Measurements from ENCODE around the gene MAD2L2.
A peak's percentile ranks its signal among the peaks of the same experiment; 100 is the strongest.

The MAD2L2 gene

DNA sequence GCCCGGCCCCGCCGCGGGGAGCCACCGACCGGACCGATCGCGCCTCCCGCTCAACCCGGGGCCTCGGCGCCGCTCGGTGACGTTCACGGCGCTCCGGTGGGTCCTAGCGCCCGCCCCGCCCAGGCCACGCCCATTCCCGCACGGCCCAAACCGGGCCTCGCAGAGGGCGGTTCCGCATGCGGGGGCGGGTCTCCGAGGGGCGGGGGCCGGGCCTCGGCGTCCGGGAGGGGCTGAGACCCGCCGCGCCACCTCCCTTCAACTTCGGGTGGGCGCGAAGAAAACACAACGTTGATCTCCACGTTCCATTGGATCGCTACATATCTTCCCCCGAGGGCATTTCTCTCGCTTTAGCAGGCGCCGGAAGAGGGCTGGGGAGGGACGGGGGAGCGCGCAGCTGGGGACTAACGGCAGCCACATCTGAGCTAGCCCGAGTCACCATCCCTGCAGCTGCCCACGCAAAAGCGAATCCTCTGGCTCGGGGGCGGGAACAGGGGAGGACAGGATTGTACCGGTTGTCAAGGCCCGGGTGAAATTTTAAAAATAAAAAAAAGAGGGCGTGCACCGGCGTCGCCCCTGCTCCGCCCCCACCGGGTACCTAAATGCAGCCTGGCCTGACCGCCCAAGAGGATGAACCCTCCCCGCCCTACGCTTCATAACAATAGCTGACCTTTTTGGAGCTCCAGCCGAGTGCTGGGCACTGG, at the start of gene MAD2L2:
Gene MAD2L2 (minus strand): TSS at position 78 of the 701 bp plus-strand sequence. CDS start 547 bp downstream, outside the sequence.
- DNase-seq (ENCODE audit: low spot score), result peak; percentile 83

DNA sequence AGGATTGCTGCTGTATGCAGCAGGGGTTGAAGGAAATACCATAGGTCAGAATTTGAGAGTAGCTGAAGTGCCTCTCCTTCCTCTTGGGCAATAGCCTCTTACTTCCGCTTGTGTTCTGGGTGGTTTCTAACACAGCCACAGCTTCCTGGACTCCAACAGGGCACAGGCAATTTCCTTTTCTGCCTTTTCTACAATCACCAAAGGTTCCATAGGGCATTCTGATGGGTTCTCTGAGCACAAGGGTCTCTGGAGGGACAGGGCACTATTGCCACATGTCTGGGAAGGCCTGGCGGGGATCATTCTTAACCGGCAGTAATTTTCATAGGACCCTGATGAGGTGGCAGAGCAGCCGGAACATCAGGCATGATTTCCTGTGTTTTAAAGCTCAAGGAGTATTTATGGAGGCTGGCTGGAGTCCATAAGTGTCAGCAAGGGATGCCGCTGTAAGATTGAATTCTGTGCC, 49.5 kb upstream of the MAD2L2 start:
- DNase-seq (ENCODE audit: low spot score), result peak; percentile 67

- DNase-seq (ENCODE audit: low spot score), result no peak
These were observed 48.8 kb upstream of the MAD2L2 start for GRCh38 chr1:11729498-11730428.

DNA sequence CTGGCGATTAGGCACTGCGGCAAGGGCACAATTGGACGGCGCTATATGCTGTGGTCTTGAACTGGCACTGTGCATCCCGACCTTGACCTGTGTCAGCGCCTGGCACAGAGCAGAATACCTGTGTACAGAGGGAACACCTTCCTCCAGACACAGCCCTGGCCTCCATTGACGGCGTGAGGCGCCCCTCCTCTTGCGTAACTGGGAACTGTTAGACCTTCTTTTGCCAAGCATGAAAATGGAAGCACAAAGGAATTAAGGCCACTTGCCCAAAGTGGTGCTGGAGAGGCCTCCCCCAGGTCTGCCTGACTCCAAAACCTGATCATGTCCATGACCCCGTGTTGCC, 48.2 kb upstream of the MAD2L2 start:
- no peak for DNase-seq (ENCODE audit: low spot score)

- DNase-seq (ENCODE audit: low spot score), result no peak
These were observed 47.3 kb upstream of the MAD2L2 start for GRCh38 chr1:11728126-11728806.

GRCh38 chr1:11727119-11727518, 46.2 kb upstream of the MAD2L2 start:
- no peak for DNase-seq (ENCODE audit: low spot score)

DNA sequence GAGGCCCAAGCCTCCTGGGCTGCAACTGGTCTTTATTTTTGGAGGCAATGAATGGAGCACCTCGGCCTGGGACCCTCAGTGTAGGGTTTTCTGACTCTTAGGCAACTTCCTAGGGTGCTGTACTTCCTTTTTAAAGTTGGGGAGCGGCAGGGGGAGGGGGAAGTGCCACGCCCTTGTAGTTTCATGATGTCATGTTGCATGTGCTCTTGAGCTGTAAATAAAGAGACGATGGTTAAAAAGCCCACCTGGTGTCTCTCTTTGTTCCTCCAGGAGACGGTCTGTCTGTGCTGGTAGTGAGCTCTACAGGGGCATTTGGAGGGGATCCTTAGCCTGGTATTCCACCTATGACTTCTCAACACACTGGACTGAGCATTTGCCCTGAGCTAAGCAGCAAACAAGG, 44.7 kb upstream of the MAD2L2 start:
- no peak for DNase-seq (ENCODE audit: low spot score)

DNA sequence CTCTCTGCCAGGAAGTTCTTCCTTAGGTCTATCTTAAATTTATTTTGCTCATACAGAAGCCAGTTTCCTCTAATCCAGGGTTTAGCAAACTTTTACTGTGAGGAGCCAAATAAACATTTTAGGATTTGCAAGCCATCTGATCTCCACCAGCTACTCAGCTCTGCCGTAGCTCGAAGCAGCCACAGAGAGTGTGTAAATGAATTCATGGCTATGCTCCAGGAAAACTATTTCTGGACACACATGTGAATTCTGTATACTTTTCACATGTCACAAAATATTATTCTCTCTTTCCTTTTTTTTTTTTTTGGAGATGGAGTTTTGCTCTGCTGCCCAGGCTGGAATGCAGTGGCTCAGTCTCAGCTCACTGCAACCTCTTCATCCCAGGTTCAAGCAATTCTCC, 41.6 kb upstream of the MAD2L2 start:
- no peak for DNase-seq (ENCODE audit: low spot score)

GRCh38 chr1:11721311-11721710, 40.4 kb upstream of the MAD2L2 start:
- DNase-seq (ENCODE audit: low spot score), result no peak

- no peak for DNase-seq (ENCODE audit: low spot score)
These were observed 39.6 kb upstream of the MAD2L2 start for GRCh38 chr1:11720525-11720924.

DNA sequence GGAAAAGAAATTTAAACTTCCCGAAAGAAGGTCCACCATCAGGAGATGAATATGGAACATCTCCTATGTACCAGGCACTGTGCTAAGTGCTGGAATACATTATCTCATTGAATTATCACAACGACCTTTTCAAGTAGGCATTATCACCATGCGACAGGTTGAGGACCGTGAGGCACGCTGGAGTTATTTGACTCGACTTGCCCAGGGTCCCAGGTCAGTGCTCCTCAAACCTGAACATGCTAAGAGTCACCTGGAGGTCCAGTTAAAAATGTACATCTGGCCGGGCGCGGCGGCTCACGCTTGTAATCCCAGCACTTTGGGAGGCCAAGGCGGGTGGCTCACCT, 39.1 kb upstream of the MAD2L2 start:
- no peak for DNase-seq (ENCODE audit: low spot score)

GRCh38 chr1:11719313-11720032, 38.5 kb upstream of the MAD2L2 start:
- DNase-seq (ENCODE audit: low spot score), result peak; percentile 86

DNA sequence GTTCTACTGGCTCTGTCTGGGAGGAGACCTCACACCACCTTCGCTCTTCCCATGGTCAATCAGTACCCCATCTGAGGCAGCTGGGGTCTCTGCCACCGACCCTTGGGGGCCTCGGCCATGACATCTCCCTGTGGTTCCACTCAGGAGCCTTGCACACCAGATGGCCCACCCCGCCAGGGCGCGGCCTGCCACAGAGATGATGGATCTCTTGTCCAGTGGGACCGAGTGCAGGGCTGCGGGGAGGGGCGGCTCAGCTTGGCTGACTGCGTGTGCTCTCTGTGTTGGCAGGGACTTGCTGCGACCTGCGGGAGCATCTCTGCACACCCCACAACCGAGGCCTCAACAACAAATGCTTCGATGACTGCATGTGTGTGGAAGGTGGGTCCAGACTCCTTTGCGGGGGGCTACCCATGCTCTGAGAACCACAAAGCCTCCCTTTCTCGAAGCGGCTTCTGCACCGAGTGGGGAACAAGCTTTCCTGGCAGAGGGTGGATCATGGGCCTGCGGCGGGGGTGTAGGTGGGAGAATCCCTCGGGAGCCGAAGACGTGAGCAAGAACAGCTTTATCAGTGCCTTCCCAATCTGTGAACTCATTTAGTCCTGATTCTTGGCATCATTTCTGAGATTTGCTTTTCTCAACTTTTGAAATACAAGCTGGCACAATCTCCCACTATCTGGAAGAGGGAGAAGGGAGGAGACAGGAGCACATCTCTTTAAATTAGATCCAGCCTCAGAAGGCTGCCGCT, 34.1 kb upstream of the MAD2L2 start:
- DNase-seq (ENCODE audit: low spot score), result no peak

DNA sequence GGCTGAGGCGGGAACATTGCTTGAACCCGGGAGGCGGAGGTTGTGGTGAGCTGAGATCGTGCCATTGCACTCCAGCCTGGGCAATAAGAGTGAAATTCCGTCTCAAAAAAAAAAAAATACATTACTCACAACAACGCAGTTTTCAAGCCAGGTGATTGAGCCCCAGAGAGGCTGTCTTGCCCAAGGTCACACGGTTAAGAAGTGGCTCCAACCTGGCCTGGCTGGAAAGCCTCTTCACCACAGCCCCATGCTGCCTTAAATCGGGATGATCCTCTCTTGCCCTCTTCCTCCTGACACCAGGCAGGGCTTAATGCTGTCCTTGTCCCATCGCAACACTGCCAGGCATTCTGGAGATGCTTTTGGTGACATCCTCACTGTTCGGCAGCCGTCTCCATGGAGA, 32.1 kb upstream of the MAD2L2 start:
- no peak for DNase-seq (ENCODE audit: low spot score)

DNA sequence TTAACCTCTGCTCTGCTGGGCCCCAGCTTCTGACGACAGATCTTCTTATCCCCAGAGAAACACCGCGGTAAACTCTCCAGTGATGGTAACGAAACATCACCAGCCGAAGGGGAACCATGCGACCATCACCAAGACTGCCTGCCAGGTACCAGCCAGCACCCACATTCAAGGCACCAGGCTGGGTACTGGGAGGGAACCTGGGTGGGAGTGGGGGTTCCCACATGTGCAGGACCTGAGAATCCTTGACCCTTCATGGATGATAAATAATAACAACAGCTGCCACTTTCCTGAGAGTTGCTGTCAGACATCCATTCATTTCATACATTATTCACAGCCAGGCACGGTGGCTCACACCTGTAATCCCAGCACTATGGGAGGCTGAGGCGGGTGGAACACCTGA, 31.3 kb upstream of the MAD2L2 start:
- DNase-seq (ENCODE audit: low spot score), result no peak

DNA sequence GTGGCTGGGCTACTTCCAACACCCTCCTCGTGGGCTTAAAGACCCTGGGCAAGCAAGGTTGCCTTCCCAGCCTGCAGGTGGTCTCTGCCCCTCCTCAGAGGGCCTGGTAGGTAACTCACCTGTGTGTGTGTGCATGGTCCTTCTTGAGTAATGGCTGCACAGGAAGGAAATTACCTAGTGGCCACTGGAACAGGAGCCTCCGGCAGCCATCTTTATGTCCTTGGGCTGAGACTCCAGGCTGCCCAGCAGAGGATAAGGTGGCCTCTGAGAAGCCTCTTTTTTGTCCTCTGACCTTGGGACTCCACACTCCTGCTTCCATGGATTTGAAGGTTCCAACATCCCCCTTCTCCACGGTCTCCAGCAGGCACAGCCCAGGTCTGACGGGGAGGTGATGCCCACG, 30.5 kb upstream of the MAD2L2 start:
- no peak for DNase-seq (ENCODE audit: low spot score)

DNA sequence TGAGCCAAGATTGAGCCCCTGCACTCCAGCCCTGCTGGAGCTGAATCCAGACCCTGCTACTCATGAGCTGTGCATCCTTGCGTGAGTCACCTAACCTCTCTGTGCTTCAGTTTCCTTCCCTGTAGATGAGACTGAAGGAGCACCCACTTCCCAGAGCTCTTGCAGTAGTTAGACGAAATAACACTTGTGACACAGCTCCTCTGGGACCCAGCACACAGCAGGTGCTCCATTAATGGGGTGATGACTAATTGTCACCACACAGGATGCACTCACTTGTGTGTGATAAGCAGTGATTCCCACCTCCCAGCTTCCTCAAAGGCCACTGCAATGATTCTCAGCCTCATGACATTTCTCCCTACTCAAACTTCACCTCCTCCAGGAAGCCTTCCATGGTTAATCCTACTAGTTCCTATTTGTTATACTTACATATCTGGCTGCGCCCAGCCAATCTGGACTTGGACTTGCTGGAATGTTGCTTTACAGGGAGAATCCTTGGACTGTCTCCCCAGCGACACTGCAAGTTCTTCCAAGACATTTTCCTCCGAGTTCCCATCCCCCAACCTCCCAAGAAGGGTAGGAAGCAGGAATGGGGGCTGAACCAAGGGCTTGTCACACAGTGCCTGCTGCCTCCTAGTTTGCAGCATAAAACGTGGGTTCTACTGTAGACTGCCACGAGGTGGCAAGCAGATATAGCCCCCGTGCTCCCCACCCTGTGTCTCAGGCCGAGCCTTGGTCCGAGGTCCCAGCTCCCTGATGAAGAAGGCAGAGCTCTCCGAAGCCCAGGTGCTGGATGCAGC, 27.8 kb upstream of the MAD2L2 start:
- DNase-seq (ENCODE audit: low spot score), result no peak

GRCh38 chr1:11707621-11708276, 26.8 kb upstream of the MAD2L2 start:
- DNase-seq (ENCODE audit: low spot score), result no peak

DNA sequence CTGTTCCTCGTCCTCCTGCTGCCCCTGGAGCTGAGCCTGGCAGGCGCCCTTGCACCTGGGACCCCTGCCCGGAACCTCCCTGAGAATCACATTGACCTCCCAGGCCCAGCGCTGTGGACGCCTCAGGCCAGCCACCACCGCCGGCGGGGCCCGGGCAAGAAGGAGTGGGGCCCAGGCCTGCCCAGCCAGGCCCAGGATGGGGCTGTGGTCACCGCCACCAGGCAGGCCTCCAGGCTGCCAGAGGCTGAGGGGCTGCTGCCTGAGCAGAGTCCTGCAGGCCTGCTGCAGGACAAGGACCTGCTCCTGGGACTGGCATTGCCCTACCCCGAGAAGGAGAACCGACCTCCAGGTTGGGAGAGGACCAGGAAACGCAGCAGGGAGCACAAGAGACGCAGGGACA, 25.3 kb upstream of the MAD2L2 start:
- no peak for DNase-seq (ENCODE audit: low spot score)

DNA sequence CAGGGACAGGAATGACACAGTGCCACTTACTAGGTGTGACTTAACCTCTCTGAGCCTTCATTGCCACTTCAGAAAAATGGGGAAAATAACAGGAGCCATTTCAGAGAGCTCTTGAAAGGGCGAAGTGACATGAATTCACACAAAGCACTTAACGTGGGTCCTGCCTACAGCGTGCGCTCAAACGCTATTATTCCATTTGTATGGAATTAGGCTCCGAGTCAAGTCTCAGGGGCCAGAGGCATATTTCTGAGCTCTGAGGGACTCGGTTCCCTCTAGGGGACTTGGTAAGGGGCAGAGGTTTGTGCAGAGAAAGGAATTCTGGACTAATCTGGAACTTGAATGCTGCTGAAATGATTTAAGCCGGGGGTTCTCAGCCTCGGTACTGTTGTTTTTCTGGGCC, 24.6 kb upstream of the MAD2L2 start:
- no peak for DNase-seq (ENCODE audit: low spot score)

All from CD4-positive, alpha-beta T cell treated with Interleukin-6 at 100 ng/mL for 8 hours (primary cell).